ENCODE measurements around the gene IGFALS.

Gene IGFALS

DNA sequence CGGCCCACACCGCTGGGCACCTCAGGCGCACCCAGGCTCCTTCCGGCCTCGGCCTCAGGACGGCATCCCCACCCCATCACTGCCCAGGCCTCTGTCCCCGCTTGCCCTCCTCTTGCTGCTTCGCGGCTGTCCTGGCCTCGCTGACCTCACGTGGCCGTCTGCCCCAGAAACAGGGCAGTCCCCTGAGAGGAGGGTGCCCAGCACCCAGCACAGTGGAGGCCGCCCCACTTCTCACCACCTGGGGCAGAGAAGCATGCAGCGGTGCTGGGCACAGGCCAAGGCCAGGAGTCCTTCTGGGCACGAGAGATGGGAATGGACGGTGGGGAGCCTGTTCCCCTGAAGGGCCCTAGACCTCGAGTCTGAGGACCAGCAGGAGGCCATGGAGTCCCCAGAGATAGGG is 24.2 kb upstream of the IGFALS start:
- TF ChIP-seq, protein P1, sequence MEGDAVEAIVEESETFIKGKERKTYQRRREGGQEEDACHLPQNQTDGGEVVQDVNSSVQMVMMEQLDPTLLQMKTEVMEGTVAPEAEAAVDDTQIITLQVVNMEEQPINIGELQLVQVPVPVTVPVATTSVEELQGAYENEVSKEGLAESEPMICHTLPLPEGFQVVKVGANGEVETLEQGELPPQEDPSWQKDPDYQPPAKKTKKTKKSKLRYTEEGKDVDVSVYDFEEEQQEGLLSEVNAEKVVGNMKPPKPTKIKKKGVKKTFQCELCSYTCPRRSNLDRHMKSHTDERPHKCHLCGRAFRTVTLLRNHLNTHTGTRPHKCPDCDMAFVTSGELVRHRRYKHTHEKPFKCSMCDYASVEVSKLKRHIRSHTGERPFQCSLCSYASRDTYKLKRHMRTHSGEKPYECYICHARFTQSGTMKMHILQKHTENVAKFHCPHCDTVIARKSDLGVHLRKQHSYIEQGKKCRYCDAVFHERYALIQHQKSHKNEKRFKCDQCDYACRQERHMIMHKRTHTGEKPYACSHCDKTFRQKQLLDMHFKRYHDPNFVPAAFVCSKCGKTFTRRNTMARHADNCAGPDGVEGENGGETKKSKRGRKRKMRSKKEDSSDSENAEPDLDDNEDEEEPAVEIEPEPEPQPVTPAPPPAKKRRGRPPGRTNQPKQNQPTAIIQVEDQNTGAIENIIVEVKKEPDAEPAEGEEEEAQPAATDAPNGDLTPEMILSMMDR (IDR thresholded peaks at IDR 0.05; ENCODE audit: low read depth, low read length), result no peak
- no peak overlapping the region for H3K4me3 ChIP-seq (ENCODE audit: low read depth, low read length)

DNA sequence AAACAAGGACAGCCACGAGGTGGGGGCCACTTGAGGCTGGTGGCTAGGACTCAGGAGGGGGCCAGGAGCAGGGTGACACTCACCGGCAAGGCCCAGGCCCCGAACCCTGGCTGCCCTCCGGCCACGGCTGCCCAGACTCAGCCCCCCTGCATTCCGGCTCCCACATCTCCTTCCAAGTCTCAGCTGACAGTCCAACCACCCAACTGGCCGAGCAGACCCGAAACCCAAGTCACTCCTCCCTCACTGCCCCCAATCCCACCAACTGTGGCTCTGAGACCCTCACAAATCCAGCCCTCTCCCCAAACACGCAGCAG is 23.7 kb upstream of the IGFALS start:
- H3K4me3 ChIP-seq (ENCODE audit: low read depth, low read length), result no peak overlapping the region
- TF ChIP-seq, protein P1 (IDR thresholded peaks at IDR 0.05; ENCODE audit: low read depth, low read length), result no peak

DNA sequence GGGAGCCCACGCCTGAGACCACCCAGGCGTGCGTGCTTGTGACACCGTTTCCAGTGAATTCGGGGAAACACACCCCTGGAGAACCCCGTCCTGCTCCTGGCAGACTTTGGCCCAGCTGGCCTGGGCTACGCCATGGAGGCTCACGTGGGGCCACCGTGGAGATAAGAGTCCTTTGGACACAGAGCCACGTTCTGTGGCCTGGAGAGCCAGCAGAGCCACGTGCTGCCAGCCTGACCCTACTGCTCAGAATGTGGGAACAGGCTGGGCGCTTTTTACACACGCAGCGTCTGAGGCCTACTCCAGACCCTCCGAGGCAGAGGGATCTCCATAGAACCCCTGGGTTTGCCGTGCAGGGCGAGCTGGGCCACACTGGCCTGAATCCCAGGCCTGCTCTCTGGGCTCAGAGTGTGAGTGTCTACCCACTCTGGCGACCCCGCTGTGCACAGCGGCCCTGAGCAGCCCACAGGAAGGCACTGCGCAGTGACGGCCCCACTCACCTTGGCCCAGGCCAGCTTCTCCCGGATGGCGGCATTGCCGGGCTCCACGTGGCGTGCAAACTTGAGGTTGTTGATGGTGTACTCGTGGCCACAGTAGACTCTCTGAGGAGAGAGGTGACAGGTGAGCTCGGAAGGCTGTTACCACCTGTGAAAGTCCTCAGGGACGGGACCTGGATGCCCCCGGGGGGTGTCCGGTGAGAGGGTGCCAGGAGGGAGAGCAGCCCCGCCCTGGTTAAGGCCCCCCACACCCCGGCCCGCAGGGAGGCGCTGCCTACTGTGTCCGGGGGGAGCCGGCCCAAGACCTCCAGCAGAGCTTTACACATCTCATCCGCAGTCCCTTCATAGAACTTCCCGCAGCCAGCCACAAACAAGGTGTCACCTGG is 23.1 kb upstream of the IGFALS start:
- TF ChIP-seq, protein P1 (IDR thresholded peaks at IDR 0.05; ENCODE audit: low read depth, low read length), result no peak

DNA sequence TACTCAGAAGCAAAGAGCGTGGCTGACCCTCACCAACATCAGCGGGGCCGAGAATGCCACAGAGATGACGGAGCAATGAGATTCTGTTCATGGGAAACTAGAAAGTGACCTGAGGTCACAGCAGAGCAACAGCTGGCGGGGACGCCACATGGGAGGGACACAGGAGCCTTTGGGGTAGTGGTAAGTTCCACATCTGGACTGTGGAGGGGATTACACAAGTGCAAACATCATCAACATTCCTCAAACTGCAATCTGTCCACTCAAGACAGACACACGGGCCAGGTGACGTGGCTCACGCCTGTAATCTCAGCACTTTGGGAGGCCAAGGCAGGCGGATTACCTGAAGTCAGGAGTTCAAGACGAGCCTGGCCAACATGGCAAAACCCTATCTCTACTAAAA is 22.0 kb upstream of the IGFALS start:
- H3K4me3 ChIP-seq (ENCODE audit: low read depth, low read length), result no peak overlapping the region
- TF ChIP-seq, protein P1 (IDR thresholded peaks at IDR 0.05; ENCODE audit: low read depth, low read length), result no peak

More for the DNA sequence above, 23.1 kb upstream of the IGFALS start:
- no peak overlapping the region for H3K4me3 ChIP-seq (ENCODE audit: low read depth, low read length)

DNA sequence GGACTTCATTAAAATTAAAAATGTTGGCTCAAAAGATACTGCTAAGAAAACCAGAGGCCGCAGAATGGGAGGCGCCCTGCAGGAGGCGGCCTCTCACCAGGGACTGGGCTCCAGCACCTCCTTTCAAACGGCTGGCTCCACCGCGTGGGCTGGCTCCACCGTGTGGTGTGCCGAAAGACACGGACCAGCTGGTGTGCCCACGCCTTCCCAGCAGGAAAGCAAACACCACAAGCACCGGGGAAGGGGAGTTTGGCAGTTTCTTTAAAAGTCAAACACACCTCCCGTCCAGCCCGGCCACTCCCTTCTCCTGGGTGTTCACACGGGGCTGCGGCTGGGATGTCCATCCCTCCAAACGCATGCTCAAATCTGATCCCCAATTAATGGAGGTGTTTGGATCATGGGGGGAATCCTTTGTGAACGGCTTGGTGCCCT is 19.2 kb upstream of the IGFALS start:
- TF ChIP-seq, protein P1 (IDR thresholded peaks at IDR 0.05; ENCODE audit: low read depth, low read length), result peak; percentile 68

DNA sequence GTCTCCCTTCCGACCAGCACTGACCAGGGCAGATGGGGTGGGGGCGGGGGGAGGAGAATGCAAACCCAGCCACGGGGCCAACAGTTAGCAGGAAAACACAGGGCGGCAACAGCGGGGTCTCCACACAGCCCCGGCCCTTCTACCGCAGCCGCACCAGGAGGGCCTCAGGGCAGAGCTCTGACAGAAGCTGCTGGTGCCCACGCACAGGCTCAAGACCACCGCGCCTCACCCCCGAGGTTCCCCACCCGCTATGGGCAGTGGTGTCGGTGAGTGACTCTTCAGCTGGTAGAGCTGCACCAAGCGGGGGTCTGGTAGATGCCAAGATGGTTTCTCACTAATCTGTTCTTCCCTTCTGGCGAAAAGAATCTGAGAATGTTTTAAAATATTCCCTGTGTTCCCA is 17.0 kb upstream of the IGFALS start:
- H3K4me3 ChIP-seq (ENCODE audit: low read depth, low read length), result no peak overlapping the region
- TF ChIP-seq, protein P1 (IDR thresholded peaks at IDR 0.05; ENCODE audit: low read depth, low read length), result no peak

More for the DNA sequence above, 19.2 kb upstream of the IGFALS start:
- H3K4me3 ChIP-seq (ENCODE audit: low read depth, low read length), result no peak overlapping the region

DNA sequence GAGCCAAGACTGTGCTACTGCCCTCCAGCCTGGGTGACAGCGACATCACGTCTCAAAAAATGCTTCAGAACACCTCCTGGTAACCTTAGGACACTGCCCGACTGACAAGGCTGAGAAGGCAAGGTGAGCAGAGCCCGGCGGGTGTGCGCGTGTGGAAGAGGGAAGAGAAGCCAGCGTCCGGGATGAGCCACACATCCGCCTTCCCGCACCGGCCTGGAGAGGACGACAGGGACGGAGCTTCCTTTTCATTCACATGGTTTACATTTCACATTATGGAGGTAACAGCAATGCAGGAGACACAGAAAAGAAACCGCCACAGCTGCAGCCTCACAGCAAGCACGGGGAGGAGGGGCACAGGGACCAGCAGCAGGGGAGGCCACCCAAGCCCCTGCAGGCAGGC is 16.6 kb upstream of the IGFALS start:
- no peak overlapping the region for H3K4me3 ChIP-seq (ENCODE audit: low read depth, low read length)
- TF ChIP-seq, protein P1 (IDR thresholded peaks at IDR 0.05; ENCODE audit: low read depth, low read length), result no peak
